Measurements from ENCODE around the gene RNF123. TPM values are rescaled to one million over a fixed set of nuclear protein-coding genes. Genes with fewer than 3 reads are reported as not detected.
A peak's percentile ranks its signal among the peaks of the same experiment; 100 is the strongest.

The RNF123 gene
- total RNA-seq, 8 experiments from 2014 or later = 10.9 to 41.8 (median 16.2) TPM

DNA sequence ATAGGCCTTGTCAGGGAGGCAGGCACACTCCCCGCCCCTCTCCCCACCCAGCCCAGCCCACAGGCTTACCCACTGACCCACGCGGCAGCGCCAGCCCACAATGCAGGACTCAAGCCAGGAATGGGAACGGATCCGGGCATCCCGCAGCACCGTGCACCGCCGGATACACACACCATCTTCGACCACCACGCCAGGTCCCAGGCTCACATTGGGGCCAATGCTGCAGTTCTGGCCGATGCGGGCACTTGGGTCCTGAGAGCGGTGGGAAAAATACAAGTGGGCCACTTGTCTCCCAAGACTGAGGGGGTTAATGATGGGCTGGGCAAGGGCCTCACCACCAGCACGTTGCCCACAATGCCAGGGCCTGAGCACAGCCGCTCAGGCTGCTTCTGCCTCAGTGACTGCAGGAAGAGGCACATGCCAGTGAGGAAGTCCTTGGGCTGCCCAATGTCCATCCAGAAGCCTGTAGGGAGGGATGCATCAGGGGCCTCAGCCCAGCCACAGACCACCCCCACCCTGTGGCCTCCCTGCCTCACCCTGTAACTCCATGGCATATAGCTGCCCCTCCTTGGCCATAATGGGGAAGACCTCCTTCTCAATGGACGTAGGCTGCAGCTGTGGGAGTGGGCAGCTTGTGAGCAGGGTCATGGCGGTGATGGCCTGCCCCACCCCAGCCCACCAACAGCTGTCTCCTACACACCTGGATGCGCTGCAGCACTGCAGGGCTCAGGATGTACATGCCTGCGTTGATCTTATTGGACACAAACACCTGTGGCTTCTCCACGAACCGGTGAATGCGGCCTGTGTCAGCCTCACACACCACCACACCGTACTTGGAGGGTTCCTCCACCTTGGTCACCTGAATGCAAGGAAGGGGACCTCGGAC, 32.8 kb downstream of the RNF123 start:
- WGBS, 10 experiments = 73 to 100% (median 88%) methylated on average over 3 to 11 of the region's 26 CpGs; no CpG with 5 or more reads in 4 of the 10 experiments
- Histone ChIP-seq H3K4me1 (replicated peaks in 1 of 2) (peaks cover 20 to 25% of the 10 kb centered on the region in 2 donors), H3K27ac (no peak overlapping the region), H3K4me3 (peak overlapping the region in 2 of 5 donors; percentile 97 to 98)
- ATAC-seq (replicated peaks in 6 of 8) = no peak
- in situ Hi-C loops (cut with MboI; ENCODE audit: low pct_unique_long_range_greater_than_20kb in 2 of 9, low sequenced_read_pairs in 9 of 9, unreplicated experiment in 9 of 9) = no loop called here

DNA sequence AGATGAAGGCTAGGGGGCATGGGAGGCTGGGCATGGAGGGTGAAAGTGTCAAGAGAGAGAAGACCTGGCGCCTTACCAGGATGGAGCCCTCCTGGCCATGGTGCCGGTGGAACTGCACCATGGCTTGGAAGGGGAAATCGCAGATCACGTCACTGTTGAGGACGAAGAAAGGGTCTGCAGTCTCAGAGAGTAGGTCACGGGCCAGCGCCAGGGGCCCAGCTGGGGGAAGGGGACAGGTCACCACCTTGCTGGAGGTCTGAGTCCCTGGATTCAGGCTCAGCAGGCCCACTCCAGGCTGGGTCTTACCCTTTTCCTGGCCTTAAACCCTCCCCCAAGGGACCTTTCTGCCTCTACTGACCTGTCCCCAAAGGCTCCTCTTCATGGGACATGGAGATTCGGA, 33.5 kb downstream of the RNF123 start:
- Histone ChIP-seq H3K4me1 (replicated peaks in 1 of 2) (peaks cover 20 to 25% of the 10 kb centered on the region in 2 donors), H3K27ac (peak overlapping the region; percentile 93 to 96), H3K4me3 (peak overlapping the region; percentile 80 to 98 (median 93))
- no peak for ATAC-seq (replicated peaks in 6 of 8)
- 0 to 80% (median 47%) methylated on average over 1 to 5 of the region's 8 CpGs; no CpG with 5 or more reads in 4 of the 10 experiments for WGBS, 10 experiments
- in situ Hi-C loops (cut with MboI; ENCODE audit: low pct_unique_long_range_greater_than_20kb in 2 of 9, low sequenced_read_pairs in 9 of 9, unreplicated experiment in 9 of 9) = no loop called here

DNA sequence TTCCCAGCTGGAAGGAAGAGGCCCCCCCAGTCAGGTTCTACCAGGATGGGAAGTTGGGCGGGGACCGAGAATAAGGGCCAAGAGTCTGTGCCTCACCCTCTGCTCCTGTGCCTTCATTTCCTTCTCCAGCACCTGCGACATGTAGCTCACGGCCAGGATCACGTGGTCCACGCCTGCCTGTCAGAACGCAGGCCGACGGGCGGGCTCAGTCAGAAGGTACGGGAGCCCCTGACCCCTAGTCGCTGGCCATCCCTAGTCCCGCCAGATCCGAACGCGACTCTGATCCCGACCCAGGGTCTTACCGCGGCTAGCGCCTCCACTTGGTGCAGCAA, 33.9 kb downstream of the RNF123 start:
- ATAC-seq (replicated peaks in 6 of 8) = peak; percentile 4 to 33 (median 14)
- Histone ChIP-seq H3K27ac (peak overlapping the region; percentile 93 to 96), H3K4me1 (replicated peaks in 1 of 2) (peaks cover 20 to 25% of the 10 kb centered on the region in 2 donors), H3K4me3 (peak overlapping the region; percentile 80 to 98 (median 93))
- WGBS, 10 experiments = 0 to 2% (median 0%) methylated on average over 1 to 9 of the region's 20 CpGs; no CpG with 5 or more reads in 5 of the 10 experiments
- in situ Hi-C loops (cut with MboI; ENCODE audit: low pct_unique_long_range_greater_than_20kb in 2 of 9, low sequenced_read_pairs in 9 of 9, unreplicated experiment in 9 of 9) = no loop called here

DNA sequence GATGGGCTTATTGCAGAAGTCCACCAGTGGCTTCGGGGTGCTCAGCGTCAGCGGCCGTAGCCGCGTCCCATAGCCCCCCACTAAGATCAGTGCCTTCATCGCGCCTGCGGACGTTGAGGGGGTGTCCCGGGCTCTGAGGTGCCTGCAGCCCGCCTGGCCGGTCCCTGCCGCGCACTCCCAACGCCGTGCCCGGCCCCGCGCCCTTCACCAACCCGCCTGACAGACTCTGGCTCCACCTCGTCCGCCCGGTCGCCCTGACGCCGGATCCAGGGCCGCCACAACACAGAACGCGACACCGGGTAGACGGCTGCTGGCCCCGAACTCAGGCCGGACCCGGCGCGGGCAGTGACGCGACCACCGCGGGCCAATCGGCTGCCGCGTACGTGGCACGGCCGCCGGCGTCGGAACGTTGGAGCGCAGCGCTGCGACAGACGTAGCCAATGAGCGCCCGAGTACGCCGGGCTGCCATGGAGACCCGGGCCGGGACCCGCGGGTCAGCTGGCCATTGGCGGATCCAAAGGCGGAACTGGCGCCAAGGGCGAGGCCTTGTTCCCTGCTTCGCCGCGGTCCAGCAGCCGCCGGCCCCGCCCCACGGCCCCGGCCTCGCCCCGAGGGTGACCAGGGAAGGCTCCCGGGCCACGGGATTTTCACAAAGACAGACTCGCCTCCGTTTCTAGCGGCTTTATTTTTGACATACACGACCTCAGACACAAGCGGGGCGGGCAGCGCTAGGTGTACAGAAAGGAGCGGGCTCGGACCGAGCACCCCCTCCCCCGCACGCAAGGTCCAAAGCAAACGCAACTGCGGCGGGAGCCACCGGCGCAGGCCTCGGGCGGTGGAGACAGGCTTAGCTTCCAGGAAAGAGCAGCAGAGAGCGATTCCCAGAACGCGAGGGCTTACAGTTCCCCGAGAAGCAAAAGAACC, 34.5 kb downstream of the RNF123 start, which contains the start of gene GMPPB:
Gene GMPPB, minus strand, starts transcription at position 324 of the 924 bp plus-strand sequence. Its CDS starts 225 bp downstream, at position 99.
- peak; percentile 74 to 85 (median 82) for ATAC-seq (replicated peaks in 6 of 8)
- in situ Hi-C loops (cut with MboI; ENCODE audit: low pct_unique_long_range_greater_than_20kb in 2 of 9, low sequenced_read_pairs in 9 of 9, unreplicated experiment in 9 of 9) = no loop called here
- H3K4me1 ChIP-seq (replicated peaks in 1 of 2) = peaks cover 15 to 20% of the 10 kb centered on the region in 2 donors
- H3K27ac ChIP-seq = peak within 1 kb of the TSS; percentile 93 to 96
- 0 to 2% (median 0%) methylated on average over 1 to 27 of the region's 102 CpGs; no CpG with 5 or more reads in 1 of the 10 experiments for WGBS, 10 experiments
- peak within 1 kb of the TSS; percentile 80 to 98 (median 93) for H3K4me3 ChIP-seq

DNA sequence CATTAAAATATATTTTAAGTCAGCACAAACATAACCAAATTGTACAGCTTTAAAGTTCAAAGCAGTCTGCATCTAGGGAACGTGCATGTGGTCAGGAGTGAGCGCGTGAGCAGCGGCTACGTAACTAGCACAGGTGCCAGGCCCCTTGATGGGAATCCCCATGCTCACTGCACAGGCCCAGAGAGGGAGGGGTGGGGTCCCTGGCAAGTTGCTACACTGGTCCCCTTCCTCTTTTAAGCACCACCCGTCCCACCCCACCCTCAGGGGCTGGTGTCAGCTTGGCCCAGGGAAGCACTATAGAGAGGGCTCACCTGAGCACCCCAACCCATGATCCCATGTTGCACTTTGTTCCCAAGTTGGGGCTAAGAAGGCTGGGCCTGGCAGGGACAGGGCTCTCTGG, 35.2 kb downstream of the RNF123 start:
- Histone ChIP-seq H3K4me3 (peak overlapping the region; percentile 80 to 98 (median 93)), H3K4me1 (replicated peaks in 1 of 2) (peaks cover 15 to 18% of the 10 kb centered on the region in 2 donors), H3K27ac (peak overlapping the region in 1 of 2 donors; percentile 72)
- peak in 1 of 8 experiments; percentile 0 for ATAC-seq (replicated peaks in 6 of 8)
- in situ Hi-C loops (cut with MboI; ENCODE audit: low pct_unique_long_range_greater_than_20kb in 2 of 9, low sequenced_read_pairs in 9 of 9, unreplicated experiment in 9 of 9) = no loop called here
- WGBS, 10 experiments = 18 to 32% methylated on average over 5 of the region's 6 CpGs; no CpG with 5 or more reads in 8 of the 10 experiments

DNA sequence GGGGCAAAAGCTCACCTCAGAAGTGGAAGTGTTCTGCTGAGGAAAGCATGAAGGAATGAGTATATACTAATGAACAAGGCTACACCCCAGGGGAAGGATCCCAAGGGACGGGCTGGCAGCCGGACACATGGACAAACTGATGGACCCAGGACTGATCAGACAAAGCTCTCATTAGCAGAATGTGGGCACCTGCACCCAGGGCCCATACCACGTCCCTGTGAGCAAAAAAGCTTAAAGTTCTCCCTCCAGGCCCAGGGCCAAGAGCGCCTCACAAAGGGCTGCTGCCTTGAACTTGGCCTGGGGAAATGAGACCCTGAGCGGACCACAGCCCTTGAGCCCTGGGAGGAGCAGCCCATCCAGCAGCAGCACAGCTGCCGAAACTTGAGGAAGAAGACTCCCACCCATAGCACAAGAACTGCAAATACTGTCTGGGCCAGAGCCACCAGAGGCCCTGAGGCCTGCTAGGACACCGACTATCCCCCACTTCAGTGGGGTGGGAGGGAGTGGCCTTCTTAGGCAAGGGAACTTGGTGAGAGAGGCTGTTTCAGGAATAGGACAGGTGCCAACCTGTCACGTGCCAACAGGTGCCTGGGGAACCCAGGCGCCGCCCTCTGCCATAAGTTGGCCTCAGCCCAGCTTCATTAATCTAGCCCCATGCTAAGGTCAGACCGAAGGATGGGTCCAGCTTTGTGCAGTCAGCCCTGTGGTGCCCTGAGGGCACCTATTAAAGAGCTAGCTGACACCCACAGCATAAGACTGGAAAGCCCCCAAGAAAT, 36.7 kb downstream of the RNF123 start:
- Histone ChIP-seq H3K27ac (no peak overlapping the region), H3K4me1 (replicated peaks in 1 of 2) (peaks cover 11 to 13% of the 10 kb centered on the region in 2 donors), H3K4me3 (no peak overlapping the region)
- ATAC-seq (replicated peaks in 6 of 8) = no peak
- in situ Hi-C loops (cut with MboI; ENCODE audit: low pct_unique_long_range_greater_than_20kb in 2 of 9, low sequenced_read_pairs in 9 of 9, unreplicated experiment in 9 of 9) = no loop called here
- 67 to 100% (median 89%) methylated on average over 1 to 5 of the region's 11 CpGs; no CpG with 5 or more reads in 5 of the 10 experiments for WGBS, 10 experiments

DNA sequence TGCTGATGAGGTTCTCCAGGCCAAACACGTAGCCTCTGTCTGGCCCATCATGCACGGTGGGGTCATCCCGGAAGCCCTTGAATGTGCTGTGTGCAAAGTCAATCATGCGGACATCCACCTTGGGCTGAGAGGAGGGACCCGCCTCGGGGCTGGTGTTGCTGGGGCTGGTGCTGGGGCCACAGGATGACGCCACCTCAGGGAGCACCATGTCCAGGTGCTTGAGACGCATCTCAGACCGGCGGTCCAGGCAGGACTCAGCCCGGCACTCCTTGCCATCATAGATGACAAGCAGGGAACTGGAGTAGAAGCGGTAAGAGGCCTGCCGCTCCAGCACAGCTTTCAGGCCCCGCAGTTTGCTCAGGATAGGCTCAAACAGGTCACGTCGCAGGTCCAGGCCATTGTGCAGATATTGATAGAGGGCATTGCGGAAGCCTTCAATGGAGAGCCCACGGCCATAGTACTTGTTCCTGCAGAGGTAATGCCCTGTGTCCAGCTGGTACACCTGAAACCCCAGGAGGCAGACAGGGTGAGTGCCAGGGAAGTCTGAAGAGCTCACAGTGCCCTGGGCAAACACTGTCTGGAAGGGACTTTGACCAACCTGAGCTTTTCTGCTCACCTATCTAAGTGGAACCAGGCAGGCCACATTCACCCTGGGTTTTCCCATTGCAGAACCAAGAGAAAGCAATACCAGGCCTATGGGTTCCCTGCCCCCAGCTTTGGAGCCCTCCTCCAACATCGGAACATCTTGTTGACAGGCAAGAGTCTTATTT, 38.0 kb downstream of the RNF123 start:
- Histone ChIP-seq H3K4me1 (replicated peaks in 1 of 2) (peaks cover 11 to 13% of the 10 kb centered on the region in 2 donors), H3K27ac (no peak overlapping the region), H3K4me3 (no peak overlapping the region)
- no peak for ATAC-seq (replicated peaks in 6 of 8)
- 78 to 100% (median 97%) methylated on average over 1 to 5 of the region's 19 CpGs; no CpG with 5 or more reads in 2 of the 10 experiments for WGBS, 10 experiments
- in situ Hi-C loops (cut with MboI; ENCODE audit: low pct_unique_long_range_greater_than_20kb in 2 of 9, low sequenced_read_pairs in 9 of 9, unreplicated experiment in 9 of 9) = no loop called here

DNA sequence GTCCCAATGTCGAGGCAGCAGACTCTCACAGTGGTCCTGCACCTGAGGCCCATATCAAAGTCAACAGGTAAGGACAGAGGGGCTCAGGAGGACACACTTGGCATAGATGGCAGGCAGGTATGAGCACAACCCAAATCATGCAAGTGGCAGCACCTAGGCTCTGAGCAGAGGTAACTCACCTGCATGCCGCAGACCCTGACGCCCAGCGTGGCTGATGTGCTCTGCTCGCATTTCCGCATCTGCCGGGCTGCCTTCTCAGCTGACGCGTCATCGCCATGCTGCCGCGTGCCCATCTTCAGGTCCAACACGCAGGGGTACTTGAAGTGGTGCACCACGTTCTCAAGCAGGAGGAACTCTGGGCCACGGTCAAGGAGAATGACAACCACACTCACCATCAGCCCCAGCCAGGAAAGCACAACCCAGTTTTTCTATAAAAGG, 38.6 kb downstream of the RNF123 start:
- 92 to 100% (median 100%) methylated on average over 1 to 12 of the region's 15 CpGs; no CpG with 5 or more reads in 3 of the 10 experiments for WGBS, 10 experiments
- Histone ChIP-seq H3K4me3 (no peak overlapping the region), H3K4me1 (replicated peaks in 1 of 2) (peaks cover 6 to 9% of the 10 kb centered on the region in 2 donors), H3K27ac (no peak overlapping the region)
- in situ Hi-C loops (cut with MboI; ENCODE audit: low pct_unique_long_range_greater_than_20kb in 2 of 9, low sequenced_read_pairs in 9 of 9, unreplicated experiment in 9 of 9) = no loop called here
- ATAC-seq (replicated peaks in 6 of 8) = no peak

DNA sequence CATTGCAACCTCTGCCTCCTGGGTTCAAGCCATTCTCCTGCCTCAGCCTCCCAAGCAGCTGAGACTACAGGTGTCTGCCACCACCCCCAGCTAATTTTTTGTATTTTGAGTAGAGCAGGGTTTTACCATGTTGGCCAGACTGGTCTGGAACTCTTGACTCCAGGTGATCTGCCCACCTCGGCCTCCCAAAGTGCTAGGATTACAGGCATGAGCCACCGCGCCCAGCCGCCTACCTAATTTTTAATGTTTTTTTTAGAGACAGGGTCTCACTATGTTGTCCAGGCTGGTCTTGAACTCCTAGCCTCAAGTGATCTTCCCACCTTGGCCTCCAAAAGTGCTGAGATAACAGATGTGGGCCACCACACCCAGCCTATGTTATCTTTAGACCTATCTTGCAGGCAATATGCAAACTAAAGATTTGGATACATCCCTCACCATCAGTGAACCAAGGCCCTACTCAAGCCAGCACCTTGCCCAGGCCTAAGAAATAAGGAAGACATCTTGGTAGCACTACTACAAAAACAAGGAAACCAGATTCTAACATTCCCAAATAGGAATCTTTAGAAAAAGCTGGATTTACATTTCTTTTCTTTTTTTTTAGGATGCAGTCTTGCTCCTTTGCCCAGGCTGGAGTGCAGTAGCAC, 40.7 kb downstream of the RNF123 start:
- WGBS, 10 experiments = 81 to 100% (median 100%) methylated on average over 1 to 4 of the region's 4 CpGs; no CpG with 5 or more reads in 5 of the 10 experiments
- in situ Hi-C loops (cut with MboI; ENCODE audit: low pct_unique_long_range_greater_than_20kb in 2 of 9, low sequenced_read_pairs in 9 of 9, unreplicated experiment in 9 of 9) = no loop called here
- ATAC-seq (replicated peaks in 6 of 8) = no peak
- Histone ChIP-seq H3K27ac (no peak overlapping the region), H3K4me1 (replicated peaks in 1 of 2) (no peaks in the 10 kb centered on the region), H3K4me3 (no peak overlapping the region)

DNA sequence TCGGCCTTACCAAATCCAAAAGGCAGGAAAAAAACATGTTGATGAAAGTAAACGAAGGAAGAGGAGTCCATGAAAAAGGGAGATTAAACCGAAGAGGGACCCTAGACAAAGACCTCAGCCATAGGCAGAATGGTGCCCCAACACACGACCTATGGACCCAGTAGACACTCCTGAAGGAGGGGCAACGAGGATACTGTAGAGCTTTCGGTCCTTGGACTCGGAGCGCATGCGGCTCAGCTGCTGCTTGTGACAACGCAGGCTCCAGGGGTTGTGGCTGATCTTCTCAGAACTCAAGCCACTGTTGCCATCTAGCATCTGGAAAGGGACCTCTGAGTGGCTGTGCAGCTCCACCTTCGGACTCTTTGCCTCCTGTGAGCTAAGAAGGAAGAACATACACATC, 43.2 kb downstream of the RNF123 start:
- WGBS, 10 experiments = 67 to 100% (median 92%) methylated on average over 1 to 10 of the region's 11 CpGs
- in situ Hi-C loops (cut with MboI; ENCODE audit: low pct_unique_long_range_greater_than_20kb in 2 of 9, low sequenced_read_pairs in 9 of 9, unreplicated experiment in 9 of 9) = no loop called here
- Histone ChIP-seq H3K4me3 (no peak overlapping the region), H3K4me1 (replicated peaks in 1 of 2) (no peaks in the 10 kb centered on the region), H3K27ac (no peak overlapping the region)
- ATAC-seq (replicated peaks in 6 of 8) = no peak

DNA sequence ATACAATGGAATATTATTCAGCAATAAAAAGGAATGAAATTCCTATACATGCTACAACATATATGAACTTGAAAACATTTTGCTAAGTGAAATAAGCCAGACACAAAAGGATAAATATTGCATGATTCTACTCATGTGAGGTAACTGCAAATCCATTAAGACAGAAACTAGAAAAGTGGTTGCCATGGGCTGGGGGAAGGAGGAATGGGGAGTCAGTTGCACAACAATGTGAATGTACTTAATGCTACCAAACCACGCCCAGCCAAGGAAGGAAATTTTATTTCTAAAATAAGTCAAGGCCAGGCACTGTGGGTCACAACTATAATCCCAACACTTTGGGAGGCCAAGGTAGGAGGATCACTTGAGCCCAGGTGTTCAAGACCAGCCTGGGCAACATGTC, 44.2 kb downstream of the RNF123 start:
- WGBS, 10 experiments = 56 to 100% (median 100%) methylated on average over 1 of the region's 1 CpG; no CpG with 5 or more reads in 5 of the 10 experiments
- ATAC-seq (replicated peaks in 6 of 8) = peak in 2 of 8 experiments; percentile 28 to 36
- no peak overlapping the region for H3K4me3 ChIP-seq
- H3K27ac ChIP-seq = no peak overlapping the region
- in situ Hi-C loops (cut with MboI; ENCODE audit: low pct_unique_long_range_greater_than_20kb in 2 of 9, low sequenced_read_pairs in 9 of 9, unreplicated experiment in 9 of 9) = no loop called here
- H3K4me1 ChIP-seq (replicated peaks in 1 of 2) = no peaks in the 10 kb centered on the region

Data from motor neuron (in vitro differentiated cells).